NCI-H524 treated with DMSO at 0.1 percent for 48 hours (cell line): ENCODE data around the gene USP20.

Experiments used
- DNase-seq: peaks from one replicate; lab custom pipeline; 2025; lab: John Stamatoyannopoulos, UW

USP20 gene

DNA sequence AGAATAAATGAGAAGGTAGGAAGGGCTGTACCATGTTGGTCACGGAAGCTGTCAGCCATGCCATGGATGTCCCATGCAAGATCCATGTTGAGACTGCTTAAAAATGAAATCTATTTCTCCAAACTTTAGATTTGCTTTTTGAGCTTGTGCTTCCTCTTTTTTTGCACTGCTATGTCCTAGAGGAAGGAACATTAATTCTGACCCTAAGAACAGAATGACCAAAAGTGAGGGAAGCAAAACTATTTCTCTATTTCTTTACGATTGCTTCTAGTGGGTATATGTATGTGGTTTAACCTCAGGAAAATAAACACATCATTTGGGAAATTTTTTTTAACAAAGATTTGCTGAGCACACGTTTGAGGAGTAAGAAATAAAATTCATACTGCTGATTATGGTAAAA lies 84.6 kb downstream of the USP20 start:
- DNase-seq: no peak

DNA sequence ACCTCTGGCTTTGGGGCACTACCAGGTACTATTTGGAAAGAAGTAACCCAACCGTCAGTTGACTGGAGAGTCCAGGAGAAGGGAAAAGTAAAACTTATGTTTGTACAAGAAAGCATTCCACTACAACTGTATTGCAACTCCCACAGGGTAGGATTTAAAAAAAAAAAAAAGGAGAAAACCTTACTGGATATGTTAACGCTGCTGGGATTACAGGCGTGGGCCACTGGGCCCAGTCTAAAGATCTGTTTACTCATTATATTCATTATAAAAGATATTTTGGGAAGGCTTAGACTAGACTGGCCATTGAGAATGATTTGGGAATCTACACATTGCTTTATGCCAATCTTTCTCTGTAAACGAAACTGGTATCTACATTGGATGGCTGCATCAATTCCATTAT lies 86.6 kb downstream of the USP20 start:
- no peak for DNase-seq

DNA sequence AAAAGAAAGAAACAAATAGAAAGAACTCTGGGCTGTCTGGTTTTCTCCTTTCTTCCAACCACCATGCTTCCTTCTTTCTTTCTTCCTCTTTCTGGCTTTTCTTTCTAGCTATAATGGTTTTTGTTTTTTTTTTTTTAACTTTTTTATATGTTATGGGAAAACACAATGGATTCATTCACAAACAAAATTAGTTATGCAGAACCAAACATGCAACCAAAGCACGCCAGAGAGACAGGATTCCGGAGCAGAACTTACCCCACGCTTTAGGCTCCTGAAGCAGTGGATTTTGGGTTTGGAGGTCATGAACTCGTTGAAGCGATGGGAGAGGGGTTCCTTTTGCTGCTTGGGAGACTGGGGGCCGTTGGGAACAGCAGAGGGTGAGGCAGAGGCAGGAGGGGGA lies 88.3 kb downstream of the USP20 start:
- DNase-seq: no peak

DNA sequence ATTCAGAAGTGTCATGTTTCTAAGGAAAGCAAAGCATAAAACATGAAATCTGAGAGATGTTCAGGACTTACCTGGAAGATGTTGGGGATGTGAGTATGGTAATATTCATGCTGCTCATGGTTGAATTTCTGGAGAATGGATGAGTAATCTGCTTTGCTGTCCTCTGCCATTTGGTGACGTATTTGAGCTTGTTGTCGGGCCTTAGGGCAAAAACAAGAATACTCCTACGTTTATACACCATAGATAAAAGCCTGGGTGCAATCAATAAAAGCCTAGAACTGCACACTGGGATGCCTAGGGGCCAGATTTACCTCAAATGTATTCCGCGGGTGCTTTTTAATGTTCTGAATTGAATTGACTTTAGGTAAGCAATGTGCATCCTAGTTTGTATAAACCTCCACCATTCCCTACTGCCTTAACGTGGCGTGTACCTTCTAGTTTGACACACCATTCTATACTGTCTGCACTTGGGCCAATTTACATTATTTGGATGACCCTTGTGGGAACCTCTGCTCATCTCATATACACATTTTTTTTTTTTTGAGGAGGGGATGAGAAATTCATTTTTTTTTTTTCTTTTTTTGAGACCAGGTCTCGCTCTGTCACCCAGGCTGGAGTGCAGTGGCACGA lies 94.4 kb downstream of the USP20 start:
- DNase-seq: no peak

DNA sequence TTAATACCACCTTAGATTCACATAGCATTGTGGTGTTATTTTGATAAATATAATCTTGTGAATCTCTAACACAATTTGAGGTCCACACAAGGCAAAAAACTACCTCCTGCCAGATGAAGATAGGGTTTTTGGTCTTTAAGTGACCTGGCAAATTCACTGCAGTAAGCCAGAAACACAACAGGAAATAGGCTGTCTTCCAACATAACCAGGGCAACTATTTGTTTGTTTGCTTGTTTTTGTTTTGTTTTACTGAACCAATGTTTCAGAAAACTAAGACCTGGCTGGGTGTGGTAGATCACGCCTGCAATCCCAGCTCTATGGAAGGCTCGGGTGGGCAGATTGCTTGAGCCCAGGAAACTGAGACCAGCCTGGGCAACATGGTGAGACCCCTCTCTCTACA lies 95.5 kb downstream of the USP20 start:
- no peak for DNase-seq
